Renal cortical epithelial cell (primary cell): ENCODE data around the gene OSBP. TPM values are rescaled to one million over a fixed set of nuclear protein-coding genes. Genes with fewer than 3 reads are reported as not detected.

Experiments used
- DNase-seq: peaks from one replicate; pipeline ENCODE4 v3.0.0-alpha.2; 2011; ENCODE audit warnings: low read depth
- total RNA-seq: library from RNA; depleted of rRNA; stranded (reverse); fragments of >200 nt; gene quantifications from 2 replicates; pipeline ENCODE4 v1.2.3, GENCODE V29; 2014

OSBP gene
- total RNA-seq, 1 donor from 2014 or later = 71.3 TPM

GRCh38 chr11:59602432-59602831 lies 13.1 kb downstream of the OSBP start:
- no peak for DNase-seq

DNA sequence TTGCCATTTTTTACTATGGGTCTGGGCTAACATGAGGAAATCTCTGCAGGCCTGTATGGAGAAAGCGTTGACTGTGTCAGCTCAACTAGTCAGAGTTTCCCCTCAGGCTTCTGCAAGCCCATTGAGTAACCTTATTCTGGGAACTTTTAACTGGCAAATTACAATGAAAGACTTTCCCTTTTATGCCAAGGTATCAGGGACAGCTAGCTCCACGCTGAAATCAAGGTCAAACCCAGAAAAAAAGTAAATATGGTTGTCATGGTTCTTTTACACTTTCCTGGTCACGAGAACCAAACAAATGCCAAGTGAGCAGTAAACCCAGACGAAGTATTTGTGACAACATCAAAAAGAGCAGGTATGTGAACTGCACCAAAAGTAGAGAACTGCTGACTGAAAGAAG lies 13.8 kb downstream of the OSBP start:
- DNase-seq = peak; percentile 74

GRCh38 chr11:59600636-59601035 lies 14.9 kb downstream of the OSBP start:
- no peak for DNase-seq

- DNase-seq = no peak
Measured at GRCh38 chr11:59600234-59600633, 15.3 kb downstream of the OSBP start.

DNA sequence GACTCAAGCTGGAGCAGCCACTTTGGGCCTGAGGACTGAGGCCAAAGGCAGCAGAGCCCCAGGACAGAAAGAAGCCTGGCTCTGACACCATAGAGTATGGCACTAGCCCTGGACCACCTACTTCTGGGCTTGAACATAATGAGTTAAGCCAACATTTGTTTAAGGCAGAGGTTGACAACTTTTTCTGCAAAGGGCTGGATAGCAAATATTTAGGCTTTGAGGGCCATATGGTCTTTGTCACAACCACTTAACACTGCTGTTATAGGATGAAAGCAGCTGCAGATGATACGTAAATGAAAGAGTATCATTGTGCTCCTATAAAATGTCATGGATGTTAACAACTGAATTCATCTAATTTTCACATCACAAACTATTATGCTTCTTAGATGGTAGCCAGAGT lies 16.6 kb downstream of the OSBP start:
- DNase-seq = no peak

DNA sequence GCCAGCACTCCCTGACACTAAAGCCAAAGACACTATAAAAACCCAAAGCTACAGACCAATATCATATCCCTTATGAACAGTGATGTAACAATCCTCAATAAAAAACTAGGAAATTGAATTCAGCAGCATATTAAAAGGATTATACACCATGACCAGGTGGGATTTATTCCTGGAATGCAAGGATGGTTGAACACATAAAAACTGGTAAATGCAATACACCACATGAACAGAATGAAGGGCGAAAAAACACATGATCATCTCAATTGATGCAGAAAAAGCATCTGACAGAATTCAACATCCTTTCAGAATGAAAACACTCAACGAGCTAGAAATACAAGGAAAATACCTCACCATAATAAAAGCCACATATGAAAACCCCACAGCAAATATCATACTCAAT lies 31.3 kb downstream of the OSBP start:
- no peak for DNase-seq

- no peak for DNase-seq
Measured at GRCh38 chr11:59582006-59582405, 33.6 kb downstream of the OSBP start.

- no peak for DNase-seq
Measured at GRCh38 chr11:59578369-59578768, 37.2 kb downstream of the OSBP start.

DNA sequence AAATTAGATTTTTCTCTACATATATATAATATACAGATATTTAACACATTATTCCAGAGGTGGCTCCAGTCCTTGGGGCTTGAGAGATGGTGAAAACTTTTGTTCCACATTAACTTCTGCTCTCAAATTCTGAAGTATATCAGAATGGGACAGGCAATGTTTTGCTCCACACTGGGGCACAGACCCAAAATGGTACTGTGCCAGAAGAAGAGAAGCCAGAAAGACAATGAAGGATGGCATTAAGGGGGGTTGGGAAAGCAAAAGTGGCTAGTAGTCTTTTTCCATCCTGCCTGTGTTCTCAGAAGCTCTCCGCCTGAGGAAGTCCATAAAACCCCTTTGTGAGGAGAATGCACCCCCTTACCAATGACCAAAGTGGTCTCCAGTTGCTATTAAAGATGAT lies 40.1 kb downstream of the OSBP start:
- DNase-seq = no peak

DNA sequence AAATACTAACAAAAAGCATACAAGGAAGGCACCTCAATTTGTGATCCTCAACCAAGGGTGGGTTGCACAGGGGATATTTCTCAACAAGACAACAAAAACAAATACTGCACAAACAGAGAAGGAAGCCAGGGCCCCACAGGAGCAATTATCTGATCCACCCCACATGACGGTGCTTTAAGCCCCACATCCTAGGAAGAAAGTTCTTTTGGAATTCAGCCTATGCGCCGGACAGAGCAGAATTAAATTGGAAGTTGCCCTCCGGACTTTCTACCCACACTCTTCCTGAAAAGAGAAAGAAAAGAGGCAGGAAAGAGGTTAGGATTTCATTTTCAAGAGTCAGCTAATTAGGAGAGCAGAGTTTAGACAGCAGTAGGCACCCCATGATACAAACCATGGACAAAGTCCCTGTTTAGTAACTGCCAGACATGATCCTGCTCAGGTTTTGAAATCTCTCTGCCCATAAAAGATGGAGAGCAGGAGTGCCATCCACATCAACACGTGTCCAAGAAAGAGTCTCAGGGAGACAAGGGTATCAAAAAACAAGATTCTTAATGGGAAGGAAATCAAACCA lies 40.6 kb downstream of the OSBP start:
- DNase-seq = peak; percentile 26

DNA sequence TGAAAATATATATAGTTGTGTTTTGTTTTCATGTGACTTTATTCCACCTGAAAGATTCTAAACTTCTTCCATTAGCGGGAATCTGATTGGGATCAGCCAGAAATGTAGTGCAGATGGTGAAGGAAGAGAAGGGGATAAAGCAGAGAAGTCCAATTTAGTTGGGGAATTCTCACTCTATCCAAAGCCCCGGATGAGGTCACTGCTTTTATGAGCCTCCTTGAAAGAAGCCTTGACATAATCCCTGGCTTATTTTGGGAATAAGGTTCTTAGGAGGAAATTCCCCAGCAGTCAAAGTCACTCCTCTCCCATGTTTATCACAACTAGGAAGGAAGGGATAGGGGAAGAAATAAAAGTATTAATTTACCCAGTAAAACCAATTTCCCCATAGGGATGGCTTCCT lies 41.1 kb downstream of the OSBP start:
- peak; percentile 19 for DNase-seq

DNA sequence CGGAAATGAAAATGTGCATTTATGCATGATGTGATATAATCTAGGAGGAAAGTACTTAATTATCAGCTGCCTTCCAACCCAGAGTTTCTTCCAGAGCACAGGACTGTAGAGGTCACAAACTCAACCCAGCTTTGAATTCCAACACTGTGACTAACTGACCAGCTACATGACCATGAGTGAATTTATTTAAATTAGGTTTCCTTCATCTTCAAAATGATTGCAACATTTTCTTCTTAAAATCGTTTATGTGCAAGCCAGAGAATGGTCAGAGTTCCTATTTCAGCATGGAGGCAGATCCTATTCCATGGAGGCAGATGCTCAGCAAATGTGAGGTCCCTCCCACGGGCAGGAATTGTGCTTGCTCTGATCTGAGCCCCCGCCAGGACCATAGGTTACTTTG lies 42.4 kb downstream of the OSBP start:
- peak; percentile 96 for DNase-seq

DNA sequence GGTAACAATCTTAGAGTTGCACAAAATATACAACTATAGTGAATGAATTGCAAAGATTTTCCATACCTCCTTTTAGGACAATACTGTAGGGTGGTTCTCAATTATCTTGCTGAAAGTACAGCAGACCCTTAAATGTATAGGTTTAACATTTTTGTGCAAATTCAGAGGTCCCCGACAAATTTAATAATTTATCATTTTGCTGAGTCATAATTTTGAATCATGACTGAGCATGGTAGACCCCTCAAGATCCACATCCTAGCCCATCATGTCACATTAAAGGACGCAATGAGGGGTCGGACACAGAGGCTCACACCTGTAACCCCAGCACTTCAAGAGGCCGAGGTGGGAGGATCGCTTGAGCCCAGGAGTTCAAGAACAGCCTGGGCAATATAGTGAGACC lies 43.5 kb downstream of the OSBP start:
- DNase-seq = no peak

- peak; percentile 59 for DNase-seq
Measured at GRCh38 chr11:59562292-59562691, 53.3 kb downstream of the OSBP start.

- DNase-seq = peak; percentile 79
Measured at GRCh38 chr11:59560702-59561473, 54.7 kb downstream of the OSBP start.

DNA sequence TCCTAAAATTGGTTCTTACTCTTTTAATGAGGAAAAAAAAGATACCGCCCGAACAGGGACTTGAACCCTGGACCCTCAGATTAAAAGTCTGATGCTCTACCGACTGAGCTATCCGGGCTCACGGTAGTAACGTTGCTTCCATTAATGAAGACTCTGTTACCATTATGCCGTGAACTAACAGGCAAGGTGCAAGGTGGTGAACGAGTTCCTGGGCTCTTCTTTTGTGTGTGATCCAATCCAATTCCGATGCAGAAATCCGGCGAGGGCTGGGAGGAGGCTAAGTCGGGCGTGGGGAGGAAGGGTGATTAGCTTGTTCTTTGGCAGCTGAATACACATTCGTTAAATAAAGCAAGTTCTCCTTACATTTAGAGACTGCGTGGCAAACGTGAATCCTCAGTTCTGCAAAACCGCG lies 55.3 kb downstream of the OSBP start:
- peak; percentile 77 for DNase-seq

- DNase-seq = no peak
Measured at GRCh38 chr11:59559886-59560285, 55.7 kb downstream of the OSBP start.

DNA sequence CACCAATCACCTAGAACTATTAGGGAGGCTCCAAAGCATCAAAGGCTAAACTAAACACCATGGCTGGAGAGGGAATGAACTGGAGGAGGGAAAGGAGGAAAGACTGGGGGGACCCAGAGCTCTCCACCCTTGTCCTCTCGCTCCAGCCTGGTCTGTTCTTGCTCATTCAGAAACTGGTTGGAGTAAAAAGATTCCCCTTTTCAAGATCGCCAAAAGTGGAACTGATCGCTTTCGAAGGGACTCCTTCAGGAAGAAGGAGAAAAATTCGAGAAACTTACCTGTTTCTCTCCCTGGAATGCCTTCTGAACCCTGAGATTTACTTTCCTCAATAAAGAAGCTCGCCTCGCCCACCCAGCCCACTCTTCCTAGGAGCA lies 57.3 kb downstream of the OSBP start:
- no peak for DNase-seq

DNA sequence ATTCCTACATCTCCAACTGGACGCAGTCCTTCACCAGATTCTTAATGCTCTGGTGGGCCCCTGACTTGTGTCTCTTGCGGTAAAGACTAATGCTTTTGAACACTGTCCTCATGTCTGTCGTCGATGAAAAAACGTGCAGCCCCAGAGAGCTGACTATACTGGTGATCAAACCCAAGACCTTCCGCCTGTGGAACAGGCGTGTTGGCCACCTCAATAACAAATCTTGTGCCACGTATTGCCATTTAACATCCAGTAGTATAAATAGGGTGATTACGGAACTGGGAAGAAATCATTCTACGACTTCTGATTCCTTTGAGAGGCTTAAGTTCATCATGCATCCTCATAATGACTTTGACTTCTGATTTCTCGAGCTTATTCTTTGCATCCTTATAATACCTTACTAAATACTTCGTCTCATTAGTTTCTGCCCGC lies 58.6 kb downstream of the OSBP start:
- no peak for DNase-seq

DNA sequence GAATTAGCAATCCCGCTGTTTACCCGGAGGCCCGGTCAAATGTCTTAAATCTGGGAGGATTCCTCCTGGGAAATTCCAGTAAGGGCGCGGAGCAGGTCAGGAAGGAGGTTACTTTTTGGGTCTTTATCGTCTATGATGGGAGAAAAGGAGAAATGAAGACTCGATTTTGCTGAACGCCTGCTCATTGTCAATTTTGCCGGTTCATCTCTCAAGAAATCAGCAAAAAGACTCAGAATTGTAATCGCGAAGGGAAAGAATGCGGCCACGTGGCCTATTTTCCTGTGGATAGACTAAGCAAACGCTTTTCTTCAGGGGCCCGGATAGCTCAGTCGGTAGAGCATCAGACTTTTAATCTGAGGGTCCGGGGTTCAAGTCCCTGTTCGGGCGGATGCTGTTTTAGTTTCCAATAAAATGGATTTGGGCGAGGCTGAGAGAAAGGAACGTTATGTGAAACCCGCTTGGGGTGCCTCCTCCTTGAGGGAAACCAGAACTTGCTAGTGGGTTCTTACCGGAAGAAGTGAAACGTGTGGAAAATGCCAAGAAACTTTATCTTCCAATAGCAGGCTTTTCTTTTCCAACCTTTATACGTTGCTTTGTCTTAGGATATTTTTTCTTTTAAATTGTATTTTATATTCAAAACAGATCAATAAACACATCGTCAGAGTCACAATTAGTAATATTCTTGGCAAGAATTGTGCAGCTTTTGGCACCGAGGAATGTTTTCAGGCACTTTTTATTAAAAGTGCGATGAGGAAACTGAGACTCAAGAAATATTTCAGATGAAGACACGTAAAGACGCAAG lies 59.3 kb downstream of the OSBP start:
- DNase-seq = peak; percentile 59

DNA sequence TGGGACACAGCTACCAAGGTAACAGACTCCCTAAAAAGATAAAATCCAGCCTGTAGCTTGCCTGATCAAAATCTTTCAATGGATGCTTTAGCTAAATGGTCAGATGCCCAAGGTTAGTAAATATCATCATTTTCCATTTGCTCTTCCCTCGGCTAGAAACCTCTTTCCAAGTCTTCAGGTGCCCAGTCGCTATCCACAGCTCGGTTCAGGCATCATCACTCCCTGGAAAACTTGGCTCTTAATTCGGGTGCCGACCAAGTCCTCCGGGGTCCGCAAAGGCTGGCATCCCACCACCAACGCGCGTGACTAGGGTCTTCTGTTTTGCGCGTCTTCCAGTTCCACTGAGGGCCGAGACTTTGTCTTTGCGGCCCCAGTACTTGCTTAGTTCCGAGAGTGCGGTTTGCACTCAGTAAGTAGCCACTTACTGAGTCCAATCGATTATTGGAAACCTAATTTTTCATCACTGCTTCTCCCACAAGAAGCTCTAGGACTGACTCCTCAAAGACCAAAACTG lies 59.9 kb downstream of the OSBP start:
- no peak for DNase-seq

- DNase-seq = no peak
Measured at GRCh38 chr11:59553323-59553722, 62.3 kb downstream of the OSBP start.

GRCh38 chr11:59552844-59553243 lies 62.7 kb downstream of the OSBP start:
- DNase-seq = no peak
